ENCODE results near the gene DHTKD1. TPM values are rescaled to one million over a fixed set of nuclear protein-coding genes. Genes with fewer than 3 reads are reported as not detected.

The DHTKD1 gene
- total RNA-seq, 1 donor from 2014 or later, result 60.7 TPM

DNA sequence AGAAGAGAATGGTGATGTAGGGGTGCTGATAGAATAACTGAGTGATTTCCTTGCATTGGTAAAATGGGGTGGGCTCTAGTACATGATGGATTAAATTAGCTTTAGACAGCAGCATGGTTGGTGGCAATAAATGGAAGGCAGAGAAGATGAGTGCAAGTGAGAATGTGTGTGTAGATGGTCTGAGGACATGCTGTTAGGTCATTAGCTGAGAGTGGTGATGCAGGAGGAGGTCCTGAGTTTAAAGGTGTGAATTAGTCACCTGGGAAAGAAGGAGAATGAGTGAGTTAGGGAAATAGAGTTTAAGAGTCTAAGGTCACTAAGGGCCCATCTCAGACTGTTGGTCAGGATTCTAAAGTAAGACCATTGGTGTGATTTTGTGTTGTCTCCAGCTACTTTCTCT is 42.8 kb downstream of the DHTKD1 start:
- peaks cover 20% of the 10 kb centered on the region for H3K4me1 Mint-ChIP-seq
- ChIA-PET POLR2A (interaction anchor here (0.7 to 0.8 kb wide), 3 partner anchors 19 to 289 kb away, joined by 3 to 6 read pairs (median 4); no protein-coding TSS in a partner anchor), CTCF (no interaction called here)
- H3K36me3 Mint-ChIP-seq (ENCODE audit: low read depth), result peaks cover 73% of the 10 kb centered on the region
- peak overlapping the region; percentile 48 for H3K27ac Mint-ChIP-seq
- no peaks in the 10 kb centered on the region for H3K27me3 Mint-ChIP-seq
- TF ChIP-seq, protein P1, sequence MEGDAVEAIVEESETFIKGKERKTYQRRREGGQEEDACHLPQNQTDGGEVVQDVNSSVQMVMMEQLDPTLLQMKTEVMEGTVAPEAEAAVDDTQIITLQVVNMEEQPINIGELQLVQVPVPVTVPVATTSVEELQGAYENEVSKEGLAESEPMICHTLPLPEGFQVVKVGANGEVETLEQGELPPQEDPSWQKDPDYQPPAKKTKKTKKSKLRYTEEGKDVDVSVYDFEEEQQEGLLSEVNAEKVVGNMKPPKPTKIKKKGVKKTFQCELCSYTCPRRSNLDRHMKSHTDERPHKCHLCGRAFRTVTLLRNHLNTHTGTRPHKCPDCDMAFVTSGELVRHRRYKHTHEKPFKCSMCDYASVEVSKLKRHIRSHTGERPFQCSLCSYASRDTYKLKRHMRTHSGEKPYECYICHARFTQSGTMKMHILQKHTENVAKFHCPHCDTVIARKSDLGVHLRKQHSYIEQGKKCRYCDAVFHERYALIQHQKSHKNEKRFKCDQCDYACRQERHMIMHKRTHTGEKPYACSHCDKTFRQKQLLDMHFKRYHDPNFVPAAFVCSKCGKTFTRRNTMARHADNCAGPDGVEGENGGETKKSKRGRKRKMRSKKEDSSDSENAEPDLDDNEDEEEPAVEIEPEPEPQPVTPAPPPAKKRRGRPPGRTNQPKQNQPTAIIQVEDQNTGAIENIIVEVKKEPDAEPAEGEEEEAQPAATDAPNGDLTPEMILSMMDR (IDR thresholded peaks at IDR 0.05), result no peak
- intact Hi-C loops (cut with micrococcal nuclease), result no loop called here
- H3K4me3 Mint-ChIP-seq, result no peak overlapping the region
- ATAC-seq (ENCODE audit: low read depth) (no peak), DNase-seq (no peak)
- no peaks in the 10 kb centered on the region for H3K9me3 Mint-ChIP-seq

DNA sequence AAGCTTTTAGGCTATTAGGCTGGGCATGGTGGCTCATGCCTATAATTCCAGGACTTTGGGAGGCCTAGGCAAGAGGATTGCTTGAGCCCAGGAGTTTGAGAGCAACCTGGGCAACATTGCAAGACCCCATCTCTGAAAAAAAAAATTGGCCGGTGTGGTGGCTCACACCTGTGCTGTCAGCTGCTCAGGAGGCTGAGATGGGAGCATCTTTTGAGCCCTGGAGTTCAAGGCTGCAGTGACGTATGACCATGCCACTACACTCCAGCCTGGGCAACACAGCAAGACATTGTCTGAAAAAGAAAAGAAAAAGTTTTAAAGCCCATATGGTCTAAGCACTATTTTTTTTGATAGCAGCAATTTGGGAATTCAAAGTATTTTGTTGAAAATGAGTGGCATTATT is 44.9 kb downstream of the DHTKD1 start:
- CTCF ChIA-PET, result no interaction called here
- POLR2A ChIA-PET, result no interaction called here
- Mint-ChIP-seq H3K9me3 (no peaks in the 10 kb centered on the region), H3K36me3 (ENCODE audit: low read depth) (peaks cover 69% of the 10 kb centered on the region), H3K4me3 (no peak overlapping the region), H3K4me1 (peaks cover 20% of the 10 kb centered on the region), H3K27ac (no peak overlapping the region), H3K27me3 (no peaks in the 10 kb centered on the region)
- DNase-seq (no peak), ATAC-seq (ENCODE audit: low read depth) (no peak)
- intact Hi-C loops (cut with micrococcal nuclease), result loop anchor here (2.0 kb wide), 1 partner anchor 17 kb away; no protein-coding TSS in a partner anchor
- TF ChIP-seq, protein P1 (IDR thresholded peaks at IDR 0.05), result no peak

DNA sequence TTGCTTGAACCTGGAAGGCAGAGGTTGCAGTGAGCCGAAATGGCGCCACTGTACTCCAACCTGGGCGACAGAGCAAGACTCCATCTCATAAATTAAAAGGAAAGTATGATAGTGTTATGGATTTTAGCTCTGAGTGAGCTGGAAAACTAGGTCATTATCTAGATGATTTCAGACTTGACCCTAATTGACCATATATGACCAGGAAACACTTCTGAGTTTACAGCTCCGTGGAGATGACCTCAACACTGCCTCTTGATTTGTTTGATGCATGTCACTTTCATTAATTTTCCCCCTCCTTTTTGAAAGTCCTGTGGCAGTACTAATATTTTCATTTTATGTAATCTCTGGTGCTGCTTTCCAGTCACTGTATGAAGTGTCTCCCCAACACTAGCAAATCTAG is 52.9 kb downstream of the DHTKD1 start:
- no peaks in the 10 kb centered on the region for H3K27me3 Mint-ChIP-seq
- H3K36me3 Mint-ChIP-seq (ENCODE audit: low read depth), result peaks cover 60% of the 10 kb centered on the region
- no peaks in the 10 kb centered on the region for H3K9me3 Mint-ChIP-seq
- POLR2A ChIA-PET, result interaction anchor here (0.7 to 1.9 kb wide), 5 partner anchors 18 to 128 kb away, joined by 3 to 34 read pairs (median 4); partner anchors contain the start of genes DHTKD1 and UPF2
- no peak for ATAC-seq (ENCODE audit: low read depth)
- peaks cover 26% of the 10 kb centered on the region for H3K4me1 Mint-ChIP-seq
- H3K27ac Mint-ChIP-seq, result peak overlapping the region; percentile 92
- CTCF ChIA-PET, result interaction anchor here (1.0 kb wide), 1 partner anchor 8 kb away, joined by 3 read pairs; no protein-coding TSS in a partner anchor
- DNase-seq, result no peak
- peak overlapping the region; percentile 68 for H3K4me3 Mint-ChIP-seq
- TF ChIP-seq, protein P1 (IDR thresholded peaks at IDR 0.05), result no peak
- intact Hi-C loops (cut with micrococcal nuclease), result loop anchor here (1.0 kb wide), 3 partner anchors 9 to 78 kb away; no protein-coding TSS in a partner anchor

DNA sequence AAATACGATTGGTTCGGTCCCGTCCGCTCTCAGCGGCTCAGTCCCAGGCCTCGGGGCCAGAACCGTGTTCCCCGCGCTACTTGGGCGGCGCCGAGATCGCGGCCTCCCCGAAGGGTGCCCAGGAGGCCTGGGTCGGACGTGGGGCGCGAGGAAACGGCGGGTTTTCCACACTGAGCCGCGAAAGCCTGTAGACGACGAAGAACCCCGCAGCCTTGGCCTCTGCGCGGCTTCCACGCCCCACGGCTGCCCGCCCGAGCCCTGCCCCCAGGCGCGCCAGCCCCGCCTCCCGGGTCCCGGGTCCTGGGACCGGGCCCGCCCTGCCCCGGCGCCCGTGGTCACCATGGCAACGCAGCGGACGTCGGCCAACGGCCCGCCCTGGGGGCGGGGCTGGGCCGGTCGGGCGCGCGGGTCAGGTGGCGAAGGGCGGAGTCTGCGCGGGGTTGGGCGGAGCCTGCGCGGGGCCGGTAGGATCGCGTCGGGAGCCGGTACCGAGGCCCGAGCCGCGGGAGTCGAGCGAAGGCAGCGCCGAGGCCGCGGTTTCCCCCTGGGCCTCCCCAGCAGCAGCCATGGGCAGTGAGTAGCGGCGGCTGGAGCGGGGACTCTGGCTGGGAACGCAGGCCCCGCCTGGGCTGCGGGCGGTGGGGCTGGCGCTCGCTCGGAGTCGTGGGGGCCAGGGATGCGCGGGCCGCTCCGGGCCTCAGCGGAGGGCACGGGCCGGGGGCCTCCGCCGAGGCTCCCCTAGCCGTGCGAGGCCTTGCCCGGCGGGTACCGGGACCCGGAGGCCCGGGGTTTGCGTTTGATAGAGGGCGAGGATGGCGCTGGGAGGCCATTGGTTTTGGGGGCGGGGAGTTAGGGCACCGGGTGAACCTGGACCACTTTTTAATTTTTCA is 60.7 kb downstream of the DHTKD1 start, which contains the start of gene SEC61A2:
Gene SEC61A2 (plus strand): TSS at position 456 of the 890 bp plus-strand sequence. CDS start 111 bp downstream, at position 567.
- intact Hi-C loops (cut with micrococcal nuclease), result loop anchor here (1.0 to 5.0 kb wide), 9 partner anchors 7 to 773 kb away; partner anchors contain the start of genes DHTKD1 and NUDT5
- ATAC-seq (ENCODE audit: low read depth) (peak; percentile 89), DNase-seq (peak; percentile 100)
- Mint-ChIP-seq H3K4me1 (peaks cover 15% of the 10 kb centered on the region), H3K27ac (peak within 1 kb of the TSS; percentile 88), H3K4me3 (peak within 1 kb of the TSS; percentile 90), H3K9me3 (no peaks in the 10 kb centered on the region), H3K27me3 (no peaks in the 10 kb centered on the region), H3K36me3 (ENCODE audit: low read depth) (peaks cover 13% of the 10 kb centered on the region)
- ChIA-PET CTCF (interaction anchor here (1.2 kb wide), 2 partner anchors 8 to 87 kb away, joined by 3 to 6 read pairs; partner anchors contain the start of gene UPF2), POLR2A (interaction anchor here (0.6 to 4.2 kb wide), 11 partner anchors 17 to 135 kb away, joined by 3 to 39 read pairs (median 4); partner anchors contain the start of genes CDC123, DHTKD1, NUDT5 and UPF2)
- TF ChIP-seq, protein P1 (IDR thresholded peaks at IDR 0.05), result no peak

All from activated B cell treated with CpG ODN at 0.5 μM for 24 hours (primary cell).